ENCODE data around the gene APOD.
"Not testable (repeated sequence)": the region's sequence is repeated elsewhere in the genome, so short reads cannot be mapped to it uniquely, and the experiment has no call there.

APOD gene

DNA sequence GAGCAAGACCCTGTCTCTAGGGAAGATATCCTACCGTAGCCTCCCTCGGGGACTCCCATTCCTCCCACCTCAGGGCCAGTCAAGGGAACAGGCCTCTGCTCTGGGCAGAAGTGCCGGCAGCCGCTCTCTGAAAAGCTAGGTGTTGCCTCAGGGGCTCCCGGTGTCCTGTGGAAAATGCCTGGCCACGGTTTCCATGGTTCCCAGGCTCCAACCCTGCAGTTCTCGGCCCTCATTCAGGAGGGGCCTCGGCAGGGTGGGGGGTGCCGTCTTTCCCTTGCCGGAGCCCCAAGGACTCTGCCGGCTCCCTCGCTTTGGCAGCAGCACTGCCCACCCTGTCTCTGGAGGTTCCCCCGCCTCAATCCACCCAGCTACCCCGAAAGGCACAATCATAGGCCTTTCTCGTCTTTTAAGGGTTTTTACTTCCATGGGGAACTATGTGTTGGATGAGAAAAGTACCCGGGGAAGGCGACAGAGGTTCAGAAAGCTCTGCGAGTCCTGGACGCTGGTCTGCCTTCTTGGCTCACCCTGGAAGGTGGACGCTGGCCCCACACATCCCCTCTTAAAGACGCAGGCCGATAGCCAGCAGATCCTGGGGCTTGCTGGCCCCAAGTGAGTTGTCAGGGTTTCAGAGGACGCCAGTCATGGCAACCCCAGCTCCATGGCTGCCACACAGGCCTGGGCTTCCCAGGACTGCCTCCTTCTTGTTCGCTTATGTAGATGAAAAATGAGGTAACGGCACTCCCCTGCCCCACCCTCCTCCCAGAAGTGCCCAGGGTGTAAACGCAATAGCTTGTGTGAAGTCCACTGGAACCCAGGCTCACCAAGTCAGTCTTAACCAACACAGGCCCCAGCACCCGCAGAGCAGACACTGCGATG lies 34.3 kb upstream of the APOD start:
- DNase-seq: not testable (repeated sequence)

DNA sequence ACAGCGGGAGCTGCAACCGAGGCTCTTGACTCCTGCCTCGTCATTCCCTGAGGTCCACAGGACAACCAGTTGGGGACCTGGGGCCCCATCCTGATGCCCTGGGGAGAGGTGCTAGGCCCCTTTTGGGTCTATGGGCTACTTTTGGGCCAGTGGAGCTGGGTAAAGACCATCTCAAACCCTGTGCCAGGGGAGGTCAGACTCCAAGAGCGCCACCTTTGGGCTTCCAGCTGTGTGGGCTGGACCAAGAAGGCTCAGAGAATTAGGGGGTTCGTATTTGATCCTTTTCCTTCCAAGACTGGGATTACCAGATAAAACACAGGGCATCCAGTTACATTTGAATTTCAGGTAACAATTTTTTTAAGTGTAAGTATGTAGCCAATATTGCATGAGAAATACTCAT lies 33.4 kb upstream of the APOD start:
- DNase-seq: not testable (repeated sequence)

DNA sequence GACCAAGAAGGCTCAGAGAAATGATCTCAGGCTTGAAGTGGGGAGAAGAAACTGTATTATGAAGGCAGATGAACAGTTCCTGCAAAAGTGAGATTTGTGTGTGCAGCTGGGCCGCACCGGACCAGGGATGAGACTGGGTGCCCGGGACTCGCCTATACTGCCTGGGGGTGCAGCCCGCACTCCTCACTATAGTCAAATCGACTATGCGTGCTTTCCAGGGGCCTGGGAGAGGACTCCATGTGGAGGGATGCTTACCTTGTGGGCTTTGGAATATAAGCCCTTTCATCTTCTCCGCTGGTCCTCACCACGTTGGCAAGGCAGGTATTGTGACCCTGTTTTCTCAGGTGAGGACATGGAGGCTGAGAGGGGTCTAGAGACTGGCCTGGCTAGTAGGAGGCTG lies 32.9 kb upstream of the APOD start:
- no peak for DNase-seq

DNA sequence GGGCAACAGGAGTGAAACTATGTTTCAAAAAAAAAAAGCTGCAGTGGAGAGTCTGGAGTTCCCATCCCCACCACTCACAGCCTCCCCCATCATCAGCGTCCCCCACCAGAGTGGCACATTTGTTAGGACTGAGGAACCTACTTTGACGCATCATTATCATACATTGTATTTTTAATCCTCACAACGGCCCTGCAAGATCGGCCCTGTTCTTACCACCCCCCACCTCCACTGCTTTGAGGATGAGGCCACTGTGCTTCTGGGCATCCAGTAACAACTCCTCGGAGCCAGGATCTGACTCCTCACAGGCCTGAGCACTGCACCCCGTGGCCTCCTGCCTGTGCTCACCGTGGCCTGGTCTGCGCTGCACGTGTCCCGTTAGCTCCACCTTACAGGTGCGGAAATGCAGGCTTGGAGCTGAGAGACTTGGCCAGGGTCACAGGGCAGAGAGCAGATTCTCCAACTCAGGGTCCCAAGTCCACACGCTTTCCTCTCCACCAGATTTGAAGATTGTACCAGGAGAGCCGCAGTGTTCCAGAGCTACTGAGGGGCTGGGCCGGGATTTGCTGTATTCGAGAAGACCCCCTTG lies 32.3 kb upstream of the APOD start:
- DNase-seq: not testable (repeated sequence)

DNA sequence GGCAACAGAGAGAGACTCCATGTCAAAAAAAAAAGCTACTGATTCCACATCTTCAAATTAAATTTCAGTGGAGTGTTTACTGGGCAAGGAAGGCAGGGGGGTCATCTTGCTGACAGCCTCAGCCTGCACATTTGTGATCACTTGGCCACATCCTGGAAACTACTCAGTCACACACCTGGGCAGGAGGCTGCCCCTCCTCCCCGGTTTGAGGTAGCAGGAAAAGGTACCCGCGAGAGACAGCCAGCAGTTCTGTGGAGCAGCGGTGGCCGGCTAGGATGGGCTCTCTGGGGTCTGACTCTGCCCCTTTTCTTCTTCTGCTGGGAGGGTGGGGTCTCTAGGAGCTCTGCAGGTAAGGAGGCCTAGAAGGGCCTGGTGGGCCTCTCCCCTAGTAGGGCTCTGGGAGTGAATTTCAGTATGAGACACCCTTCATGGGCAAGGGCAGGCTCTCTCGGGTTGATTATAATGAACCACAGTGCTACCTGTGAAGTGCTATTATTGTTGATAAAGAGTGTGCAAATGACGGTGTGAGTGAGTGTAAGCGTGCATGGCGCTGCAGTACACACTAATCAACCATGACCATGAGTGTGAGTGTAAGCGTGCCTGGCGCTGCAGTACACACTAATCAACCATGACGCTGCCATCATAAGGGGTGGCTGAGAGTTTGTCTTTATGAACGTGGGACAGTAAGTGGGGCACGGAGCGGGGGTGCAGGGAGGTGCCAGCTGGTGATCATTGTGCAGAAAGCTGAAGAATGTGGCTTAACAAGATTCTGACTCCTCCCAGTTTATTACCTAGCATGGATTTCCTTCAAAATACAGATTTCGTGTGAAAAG lies 31.1 kb upstream of the APOD start:
- DNase-seq: not testable (repeated sequence)

DNA sequence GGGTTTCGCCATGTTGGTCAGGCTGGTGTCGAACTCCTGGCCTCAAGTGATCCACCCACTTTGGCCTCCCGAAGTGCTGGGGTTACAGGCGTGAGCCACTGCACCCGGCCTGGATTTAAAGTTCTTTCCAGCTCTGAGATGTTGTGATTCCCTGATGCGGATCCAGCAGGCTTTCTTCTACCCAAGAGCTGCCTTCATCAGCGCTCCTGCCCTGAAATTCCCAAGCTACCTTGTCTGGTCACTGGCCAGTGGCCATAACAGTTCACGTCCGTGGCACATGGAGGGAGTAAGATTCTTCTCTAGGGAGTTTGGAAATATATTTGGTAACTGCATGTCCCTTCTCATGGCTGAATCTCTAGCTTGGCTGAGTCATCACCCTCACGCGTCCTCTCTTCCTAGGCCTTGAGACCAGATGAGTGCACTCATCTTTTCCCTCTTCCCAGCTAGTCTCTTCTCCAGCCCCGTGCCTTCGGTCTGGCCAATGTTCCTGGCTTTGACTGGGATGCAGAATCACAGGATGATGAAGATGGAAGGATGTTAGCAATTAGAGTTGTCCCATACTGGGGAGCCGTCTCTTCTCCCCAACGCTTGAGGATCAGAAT lies 29.8 kb upstream of the APOD start:
- DNase-seq: no peak

DNA sequence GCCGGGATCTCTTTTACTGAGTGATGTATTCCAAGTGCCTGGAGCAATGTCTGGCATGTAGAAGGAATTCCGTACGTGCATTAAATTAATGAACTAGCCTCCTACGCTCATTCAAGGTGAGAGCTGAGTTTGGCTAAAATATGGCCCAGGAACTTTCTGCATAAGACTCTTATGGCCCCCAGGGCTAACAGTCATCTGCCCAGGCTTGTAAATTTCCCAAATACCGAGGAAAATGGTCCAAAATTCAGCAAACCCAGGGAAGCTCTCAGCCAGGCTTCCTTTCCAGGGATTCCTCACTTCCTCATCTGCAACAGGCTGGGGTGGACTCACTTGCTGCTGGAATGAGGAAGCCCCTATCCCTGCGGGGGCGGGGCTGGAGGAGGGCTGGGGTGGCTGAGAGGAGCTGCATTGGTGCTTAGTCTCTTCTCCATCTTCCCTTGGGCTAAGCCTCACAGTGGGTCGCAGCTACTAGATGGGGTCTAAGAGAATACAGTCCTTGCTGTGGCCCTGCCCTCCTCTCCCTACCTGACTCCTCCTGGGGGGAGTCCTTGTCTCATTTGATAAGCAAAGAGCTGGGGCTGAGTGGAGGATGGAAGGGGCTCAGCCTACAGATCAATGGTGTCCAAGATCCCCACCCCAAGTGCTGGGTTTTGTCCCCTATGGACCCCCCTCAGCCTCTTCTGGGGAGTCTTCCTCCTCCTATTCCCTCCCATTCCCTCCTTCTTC lies 28.5 kb upstream of the APOD start:
- no peak for DNase-seq

DNA sequence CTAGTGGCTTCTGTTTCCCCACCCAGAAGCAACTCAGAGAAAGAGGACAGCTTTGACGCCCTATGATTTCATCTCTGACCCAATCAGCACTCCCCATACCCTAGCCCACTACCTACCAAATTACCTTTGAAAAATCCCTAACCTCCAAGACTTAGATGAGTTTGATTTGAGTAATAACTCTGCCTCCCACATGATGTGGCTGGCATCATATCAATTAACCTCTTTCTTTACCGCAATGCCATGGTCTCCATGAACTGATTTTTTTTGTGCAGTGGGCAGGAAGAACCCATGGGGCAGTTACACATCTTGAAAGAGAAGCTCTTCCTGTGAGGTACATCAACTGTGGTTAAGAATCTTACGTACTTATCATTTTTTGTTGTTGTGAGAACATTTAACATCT lies 25.5 kb upstream of the APOD start:
- DNase-seq: no peak

DNA sequence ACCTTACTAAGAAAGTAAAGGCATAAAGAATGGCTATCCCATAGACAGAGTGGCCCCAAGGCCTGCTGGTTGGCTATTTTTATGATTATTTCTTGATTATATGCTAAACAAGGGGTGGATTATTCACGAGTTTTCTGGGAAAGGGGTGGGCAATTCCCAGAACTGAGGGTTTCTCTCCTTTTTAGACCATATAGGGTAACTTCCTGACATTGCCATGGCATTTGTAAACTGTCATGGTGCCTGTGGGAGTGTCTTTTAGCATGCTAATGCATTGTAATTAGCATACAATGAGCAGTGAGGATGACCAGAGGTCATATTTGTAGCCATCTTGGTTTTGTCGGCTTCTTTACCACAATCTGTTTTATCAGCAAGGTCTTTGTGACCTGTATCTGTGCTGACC lies 18.0 kb upstream of the APOD start:
- not testable (repeated sequence) for DNase-seq

DNA sequence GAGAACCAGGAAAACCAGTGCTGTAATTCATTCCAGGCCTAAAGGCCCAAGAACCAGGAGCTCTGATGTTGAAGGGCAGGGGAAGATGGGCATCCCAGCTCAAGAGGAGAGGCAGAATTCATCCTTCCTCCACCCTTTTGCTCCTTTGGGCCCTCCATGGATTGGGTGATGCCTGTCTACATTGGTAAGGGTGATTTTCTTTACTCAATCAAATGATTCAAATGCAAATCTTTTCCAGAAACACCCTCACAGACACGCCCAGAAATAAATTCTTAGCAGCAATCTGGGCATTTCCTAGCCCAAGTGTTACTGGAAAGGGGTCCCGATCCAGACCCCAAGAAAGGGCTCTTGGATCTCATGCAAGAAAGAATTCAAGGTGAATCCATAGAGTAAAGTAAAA lies 17.6 kb upstream of the APOD start:
- DNase-seq: no peak

DNA sequence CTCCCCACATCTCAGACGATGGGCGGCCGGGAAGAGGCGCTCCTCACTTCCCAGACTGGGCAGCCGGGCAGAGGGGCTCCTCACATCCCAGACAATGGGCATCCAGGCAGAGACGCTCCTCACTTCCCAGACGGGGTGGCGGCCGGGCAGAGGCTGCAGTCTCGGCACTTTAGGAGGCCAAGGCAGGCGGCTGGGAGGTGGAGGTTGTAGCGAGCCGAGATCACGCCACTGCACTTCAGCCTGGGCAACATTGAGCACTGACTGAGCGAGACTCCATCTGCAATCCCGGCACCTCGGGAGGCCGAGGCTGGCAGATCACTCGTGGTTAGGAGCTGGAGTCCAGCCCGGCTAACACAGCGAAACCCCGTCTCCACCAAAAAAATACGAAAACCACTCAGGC lies 16.2 kb upstream of the APOD start:
- not testable (repeated sequence) for DNase-seq

DNA sequence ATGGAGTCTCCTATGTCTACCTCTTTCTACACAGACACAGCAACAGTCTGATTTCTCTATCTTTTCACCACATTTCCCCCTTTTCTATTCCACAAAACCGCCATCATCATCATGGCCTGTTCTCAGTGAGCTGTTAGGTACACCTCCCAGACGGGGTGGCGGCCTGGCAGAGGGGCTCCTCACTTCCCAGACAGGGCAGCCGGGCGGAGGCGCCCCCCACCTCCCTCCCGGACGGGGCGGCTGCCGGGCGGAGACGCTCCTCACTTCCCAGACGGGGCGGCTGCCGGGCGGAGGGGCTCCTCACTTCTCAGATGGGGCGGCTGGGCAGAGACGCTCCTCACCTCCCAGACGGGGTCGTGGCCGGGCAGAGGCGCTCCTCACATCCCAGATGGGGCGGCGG lies 15.8 kb upstream of the APOD start:
- DNase-seq: not testable (repeated sequence)

DNA sequence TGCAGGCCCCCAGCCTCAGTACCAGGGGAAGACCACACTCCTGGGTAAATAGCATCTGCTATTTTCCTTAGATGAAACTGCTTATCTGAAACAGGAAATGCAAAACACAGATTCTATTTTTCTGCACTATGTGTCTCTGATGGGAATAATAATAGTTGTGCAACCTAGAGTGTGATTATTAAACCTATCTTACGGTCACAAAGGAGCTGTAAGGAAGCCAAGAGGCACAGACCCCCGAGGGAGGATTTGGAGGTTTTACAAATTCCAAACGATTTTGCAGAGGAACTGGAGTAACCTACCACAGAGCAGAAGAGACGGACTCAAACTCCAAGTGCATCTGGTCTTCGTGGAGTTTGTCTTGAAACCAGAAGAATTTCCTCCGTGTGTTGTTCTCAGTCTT lies 14.1 kb upstream of the APOD start:
- no peak for DNase-seq

DNA sequence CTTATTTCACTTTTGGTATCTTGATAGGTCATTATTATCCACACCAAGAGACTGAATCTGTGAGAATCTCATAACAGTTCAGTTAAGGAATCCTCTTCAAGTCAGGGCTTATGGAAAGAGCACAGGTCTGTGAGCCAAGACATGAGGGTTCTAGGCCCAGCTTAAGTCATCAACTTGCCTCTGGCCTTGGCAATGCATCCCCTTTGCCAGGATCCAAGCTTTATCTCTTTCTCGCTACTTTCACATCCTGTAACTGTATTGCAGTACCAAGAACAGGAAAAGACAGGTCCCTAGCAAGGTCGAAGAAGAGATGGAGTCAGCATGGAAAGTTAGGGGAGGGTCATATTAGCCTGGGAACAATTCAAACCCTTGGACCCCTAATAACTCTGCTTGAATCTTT lies 13.5 kb upstream of the APOD start:
- DNase-seq: no peak

DNA sequence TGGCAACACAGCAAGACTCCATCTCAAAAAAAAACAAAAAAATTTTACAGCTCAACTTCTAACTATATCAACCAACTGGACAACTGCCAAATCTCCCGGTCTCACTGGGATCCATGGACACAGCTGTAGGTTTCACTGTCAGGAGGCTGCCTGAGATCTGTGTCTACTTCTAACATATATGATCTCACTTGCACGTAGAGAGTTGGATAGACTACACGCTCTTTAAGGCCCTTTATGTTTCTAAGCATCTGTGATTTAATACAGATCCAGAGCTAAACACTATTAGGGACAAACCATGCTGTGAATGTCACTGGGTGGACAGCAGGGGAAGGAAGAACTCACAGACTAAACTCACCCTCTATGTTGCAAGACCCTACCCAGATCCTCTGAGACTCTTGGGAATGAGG lies 13.0 kb upstream of the APOD start:
- DNase-seq: no peak

DNA sequence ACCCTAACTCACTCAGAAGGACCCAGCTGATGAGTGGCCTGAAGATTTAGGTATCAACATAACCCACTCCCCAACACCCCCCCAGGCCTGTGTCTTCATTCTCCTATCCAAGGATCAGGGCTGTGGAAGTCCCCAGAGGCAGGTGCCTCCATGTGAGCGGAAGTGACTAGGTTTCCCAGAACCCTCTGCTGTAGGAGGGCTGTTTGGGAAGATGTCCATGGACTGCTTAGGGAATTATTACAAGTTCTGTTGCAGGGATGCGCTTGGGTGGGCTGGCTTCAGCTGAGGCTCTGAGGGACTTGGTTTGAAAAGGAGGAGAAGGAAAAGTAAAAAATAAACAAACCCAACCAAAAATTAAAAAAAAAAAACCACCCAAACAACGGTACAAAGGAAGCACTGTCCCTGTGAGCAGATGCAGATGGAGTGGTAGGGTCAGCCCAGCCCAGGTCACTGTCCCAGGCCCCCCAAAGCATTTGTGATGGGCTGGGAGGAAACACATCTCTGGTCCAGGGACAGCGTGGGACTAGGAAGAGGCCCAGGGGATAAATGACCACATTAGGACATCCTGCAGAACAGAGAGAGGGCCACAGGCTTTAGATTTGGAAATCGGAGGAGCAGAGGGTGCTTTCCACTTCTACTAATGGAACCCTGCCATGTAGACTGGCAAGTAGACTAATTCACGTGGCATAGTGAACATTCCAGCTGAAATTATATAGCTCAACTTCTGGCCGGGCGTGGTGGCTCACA lies 12.2 kb upstream of the APOD start:
- no peak for DNase-seq

DNA sequence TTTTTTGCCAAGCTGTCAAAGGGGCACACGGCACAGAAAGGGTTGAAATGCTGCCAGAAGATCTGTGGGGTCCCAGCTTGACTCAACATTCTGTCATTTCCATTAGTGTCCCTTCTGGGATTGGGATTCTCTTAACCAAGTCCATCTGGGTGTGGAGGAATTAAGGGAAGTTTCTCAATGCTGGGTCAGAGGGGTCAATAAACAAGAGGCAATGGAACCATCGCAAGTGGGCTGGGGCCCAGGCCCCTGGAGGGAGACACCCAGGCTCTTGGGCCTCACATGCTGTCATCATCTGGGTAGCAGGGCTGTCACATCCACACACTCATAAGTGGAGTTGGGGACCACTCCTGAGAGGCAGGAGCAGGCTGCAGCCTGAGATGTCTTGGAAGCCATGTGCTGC lies 8.1 kb upstream of the APOD start:
- DNase-seq: no peak

DNA sequence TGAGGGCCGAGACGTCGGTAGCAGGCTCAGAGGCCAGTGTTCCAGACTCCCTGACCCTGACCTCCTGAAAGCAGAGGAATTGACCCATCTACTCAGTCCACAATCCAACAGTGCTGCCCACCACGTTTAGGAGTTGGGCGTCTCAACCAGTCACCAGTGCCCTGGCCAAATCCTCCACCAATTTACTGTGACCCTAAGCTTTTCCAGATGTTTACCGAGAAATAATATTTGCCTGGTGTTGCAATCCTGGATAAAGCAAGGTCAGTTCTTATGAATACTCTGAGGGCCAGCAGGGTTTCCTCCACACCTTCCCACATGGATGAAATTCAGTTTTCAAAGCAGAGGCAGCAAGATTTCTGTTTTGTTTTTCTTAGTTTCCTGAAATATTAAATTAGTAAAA lies 7.5 kb upstream of the APOD start:
- no peak for DNase-seq

DNA sequence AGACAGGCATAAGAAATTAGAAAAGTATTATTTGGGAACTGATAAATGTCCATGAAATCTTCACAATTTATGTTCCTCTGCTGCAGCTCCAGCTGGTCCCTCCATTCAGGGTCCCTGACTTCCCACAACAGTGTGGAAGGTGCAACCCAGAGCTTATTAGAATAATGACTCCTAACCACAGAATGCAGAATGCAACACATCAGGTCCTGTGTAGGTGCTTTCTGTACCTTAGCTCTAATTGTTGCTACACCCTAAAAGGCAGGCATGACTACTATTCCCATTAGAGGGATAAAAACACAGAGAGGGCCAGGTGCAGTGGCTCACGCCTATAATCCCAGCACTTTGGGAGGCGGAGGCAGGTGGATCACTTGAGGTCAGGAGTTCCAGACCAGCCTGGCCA lies 6.6 kb upstream of the APOD start:
- not testable (repeated sequence) for DNase-seq

DNA sequence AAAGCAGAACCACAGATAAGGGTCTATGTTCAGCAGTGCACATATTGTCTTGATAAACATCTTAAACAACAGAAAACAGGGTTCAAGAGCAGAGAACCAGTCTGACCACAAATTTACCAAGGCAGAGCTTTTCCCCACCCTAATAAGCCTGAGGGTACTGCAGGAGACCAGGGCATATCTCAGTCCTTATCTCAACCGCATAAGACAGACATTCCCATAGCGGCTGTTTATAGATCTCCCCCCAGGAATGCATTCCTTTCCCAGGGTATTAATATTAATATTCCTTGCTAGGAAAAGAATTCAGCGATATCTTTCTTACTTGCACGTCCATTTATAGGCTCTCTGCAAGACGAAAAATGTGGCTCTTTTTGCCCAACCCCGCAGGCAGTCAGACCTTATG lies 6.1 kb upstream of the APOD start:
- not testable (repeated sequence) for DNase-seq

DNA sequence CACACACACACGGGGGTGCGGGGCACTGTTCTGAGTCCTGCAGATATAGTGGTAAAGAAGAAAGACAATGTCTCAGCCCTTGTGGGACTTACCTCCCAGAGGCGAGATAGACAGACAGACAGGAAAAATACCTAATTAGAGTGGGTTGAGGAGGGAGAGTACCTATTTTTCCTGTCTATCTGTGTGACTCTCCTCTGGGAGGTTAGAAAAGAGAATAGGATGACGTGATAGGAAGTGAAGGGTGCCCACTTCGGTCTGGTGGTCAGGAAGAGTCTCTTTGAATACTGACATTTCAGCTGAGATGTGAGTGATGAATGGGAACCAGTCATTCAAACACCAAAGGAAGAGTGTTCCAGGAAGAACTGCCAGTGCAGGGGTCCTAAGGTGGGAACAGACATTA lies 4.1 kb upstream of the APOD start:
- DNase-seq: no peak

DNA sequence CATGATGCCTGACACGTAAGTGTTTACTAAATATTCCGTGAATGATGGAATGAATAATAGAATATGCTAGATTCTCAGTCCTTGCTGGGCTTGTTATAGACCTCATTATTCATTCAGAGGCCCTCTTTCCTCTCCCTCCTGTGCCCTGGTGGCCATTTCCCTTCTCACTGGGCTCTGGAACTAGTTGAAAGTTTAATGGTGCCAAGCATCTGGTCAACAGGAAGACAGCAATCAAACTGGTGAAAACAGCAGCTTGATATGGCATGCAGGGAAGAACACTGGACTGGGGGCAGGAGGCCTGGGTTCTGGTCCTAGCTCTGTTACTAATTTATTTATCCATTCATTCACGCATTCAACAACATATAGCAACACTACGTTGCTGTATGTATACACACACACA lies 3.7 kb upstream of the APOD start:
- no peak for DNase-seq
